ENCODE measurements around the gene RGS11. TPM values are rescaled to one million over a fixed set of nuclear protein-coding genes. Genes with fewer than 3 reads are reported as not detected.

The RGS11 gene
- polyA plus RNA-seq, 4 donors: 0.49 to 20.1 (median 7.4) TPM

DNA sequence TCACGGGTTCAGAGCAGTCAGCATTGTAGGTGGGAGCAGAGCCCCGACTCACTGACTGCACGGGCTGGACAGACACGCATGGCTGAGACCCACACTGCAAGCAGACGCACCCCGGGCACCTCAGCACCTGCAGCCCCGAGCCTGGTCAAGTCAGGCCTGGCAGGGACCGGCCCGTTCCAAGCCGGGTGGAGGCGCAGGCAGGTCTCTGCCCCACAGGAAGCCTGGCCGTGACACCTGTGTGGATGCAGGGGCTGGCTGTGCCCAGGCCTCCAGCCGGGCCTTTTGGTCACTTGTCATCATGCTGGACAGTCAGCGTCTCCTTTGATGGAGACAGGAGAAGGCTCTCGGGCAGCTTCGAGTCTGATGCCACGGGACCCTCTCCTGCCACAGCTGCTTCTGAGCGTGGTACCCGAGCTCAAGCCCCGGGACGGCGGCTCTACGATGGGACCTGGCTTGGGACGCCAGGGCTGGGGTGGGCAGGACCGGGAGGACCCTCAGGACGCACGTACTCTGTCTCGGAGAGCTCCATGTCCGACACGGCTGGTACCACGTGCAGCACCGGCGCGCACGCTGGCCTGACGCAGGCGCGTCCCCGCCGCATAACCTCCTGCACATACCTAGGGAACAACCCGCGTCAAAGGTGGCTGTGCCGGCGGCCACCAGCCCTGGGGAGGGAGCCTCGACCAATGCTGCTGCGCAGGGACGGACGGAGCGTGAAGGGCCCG lies 15.1 kb upstream of the RGS11 start:
- no peak overlapping the region for H3K27ac ChIP-seq (ENCODE audit: low read depth in 1 of 3, low read length in 2 of 3)
- DNase-seq: no peak
- no peaks in the 10 kb centered on the region for H3K4me1 ChIP-seq (ENCODE audit: control insufficient read depth in 3 of 3, insufficient read depth in 2 of 3, low read depth in 1 of 3, low read length in 2 of 3)
- WGBS, 3 donors: 94 to 96% (median 94%) methylated on average over 50 of the region's 50 CpGs
- no peaks in the 10 kb centered on the region for H3K27me3 ChIP-seq (ENCODE audit: control insufficient read depth in 3 of 3, insufficient read depth in 3 of 3, low read length in 3 of 3)
- peaks cover 0 to 2% of the 10 kb centered on the region in 2 donors for H3K9me3 ChIP-seq (ENCODE audit: control insufficient read depth in 2 of 2, insufficient read depth in 1 of 2, low read depth in 1 of 2, low read length in 1 of 2)
- FAIRE-seq: no peak
- peaks cover 13 to 88% (median 17%) of the 10 kb centered on the region in 3 donors for H3K36me3 ChIP-seq (ENCODE audit: control insufficient read depth in 3 of 3, insufficient read depth in 2 of 3, low read depth in 1 of 3, low read length in 3 of 3)
- H3K4me3 ChIP-seq (ENCODE audit: low read depth in 1 of 3, low read length in 3 of 3): no peak overlapping the region

GRCh38 chr16:290015-290680 lies 14.4 kb upstream of the RGS11 start:
- Histone ChIP-seq H3K4me1 (ENCODE audit: control insufficient read depth in 3 of 3, insufficient read depth in 2 of 3, low read depth in 1 of 3, low read length in 2 of 3) (no peaks in the 10 kb centered on the region), H3K4me3 (ENCODE audit: low read depth in 1 of 3, low read length in 3 of 3) (no peak overlapping the region), H3K9me3 (ENCODE audit: control insufficient read depth in 2 of 2, insufficient read depth in 1 of 2, low read depth in 1 of 2, low read length in 1 of 2) (peaks cover 0 to 6% of the 10 kb centered on the region in 2 donors), H3K36me3 (ENCODE audit: control insufficient read depth in 3 of 3, insufficient read depth in 2 of 3, low read depth in 1 of 3, low read length in 3 of 3) (peaks cover 13 to 84% (median 17%) of the 10 kb centered on the region in 3 donors), H3K27me3 (ENCODE audit: control insufficient read depth in 3 of 3, insufficient read depth in 3 of 3, low read length in 3 of 3) (no peaks in the 10 kb centered on the region), H3K27ac (ENCODE audit: low read depth in 1 of 3, low read length in 2 of 3) (no peak overlapping the region)
- DNase-seq (no peak), FAIRE-seq (no peak)
- whole genome bisulfite sequencing, 3 donors: 68 to 88% (median 77%) methylated on average over 19 to 25 of the region's 25 CpGs

- Histone ChIP-seq H3K36me3 (ENCODE audit: control insufficient read depth in 3 of 3, insufficient read depth in 2 of 3, low read depth in 1 of 3, low read length in 3 of 3) (peaks cover 13 to 89% (median 17%) of the 10 kb centered on the region in 3 donors), H3K27me3 (ENCODE audit: control insufficient read depth in 3 of 3, insufficient read depth in 3 of 3, low read length in 3 of 3) (no peaks in the 10 kb centered on the region), H3K27ac (ENCODE audit: low read depth in 1 of 3, low read length in 2 of 3) (no peak overlapping the region), H3K9me3 (ENCODE audit: control insufficient read depth in 2 of 2, insufficient read depth in 1 of 2, low read depth in 1 of 2, low read length in 1 of 2) (peaks cover 0 to 10% of the 10 kb centered on the region in 2 donors), H3K4me1 (ENCODE audit: control insufficient read depth in 3 of 3, insufficient read depth in 2 of 3, low read depth in 1 of 3, low read length in 2 of 3) (no peaks in the 10 kb centered on the region), H3K4me3 (ENCODE audit: low read depth in 1 of 3, low read length in 3 of 3) (no peak overlapping the region)
- 86 to 93% (median 90%) methylated on average over 22 of the region's 22 CpGs for WGBS, 3 donors
- FAIRE-seq (no peak), DNase-seq (no peak)
Observed at GRCh38 chr16:289395-289997, 13.8 kb upstream of the RGS11 start.

GRCh38 chr16:287981-288920 lies 12.5 kb upstream of the RGS11 start:
- WGBS, 3 donors: 93 to 94% (median 93%) methylated on average over 33 of the region's 33 CpGs
- peaks cover 0 to 10% of the 10 kb centered on the region in 2 donors for H3K9me3 ChIP-seq (ENCODE audit: control insufficient read depth in 2 of 2, insufficient read depth in 1 of 2, low read depth in 1 of 2, low read length in 1 of 2)
- peaks cover 12 to 77% (median 13%) of the 10 kb centered on the region in 3 donors for H3K36me3 ChIP-seq (ENCODE audit: control insufficient read depth in 3 of 3, insufficient read depth in 2 of 3, low read depth in 1 of 3, low read length in 3 of 3)
- no peak for FAIRE-seq
- no peaks in the 10 kb centered on the region for H3K27me3 ChIP-seq (ENCODE audit: control insufficient read depth in 3 of 3, insufficient read depth in 3 of 3, low read length in 3 of 3)
- H3K4me3 ChIP-seq (ENCODE audit: low read depth in 1 of 3, low read length in 3 of 3): no peak overlapping the region
- no peak overlapping the region for H3K27ac ChIP-seq (ENCODE audit: low read depth in 1 of 3, low read length in 2 of 3)
- H3K4me1 ChIP-seq (ENCODE audit: control insufficient read depth in 3 of 3, insufficient read depth in 2 of 3, low read depth in 1 of 3, low read length in 2 of 3): no peaks in the 10 kb centered on the region
- DNase-seq: no peak

GRCh38 chr16:287298-287811 lies 11.6 kb upstream of the RGS11 start:
- Histone ChIP-seq H3K36me3 (ENCODE audit: control insufficient read depth in 3 of 3, insufficient read depth in 2 of 3, low read depth in 1 of 3, low read length in 3 of 3) (peaks cover 4 to 68% (median 13%) of the 10 kb centered on the region in 3 donors), H3K4me1 (ENCODE audit: control insufficient read depth in 3 of 3, insufficient read depth in 2 of 3, low read depth in 1 of 3, low read length in 2 of 3) (no peaks in the 10 kb centered on the region)
- DNase-seq: no peak

DNA sequence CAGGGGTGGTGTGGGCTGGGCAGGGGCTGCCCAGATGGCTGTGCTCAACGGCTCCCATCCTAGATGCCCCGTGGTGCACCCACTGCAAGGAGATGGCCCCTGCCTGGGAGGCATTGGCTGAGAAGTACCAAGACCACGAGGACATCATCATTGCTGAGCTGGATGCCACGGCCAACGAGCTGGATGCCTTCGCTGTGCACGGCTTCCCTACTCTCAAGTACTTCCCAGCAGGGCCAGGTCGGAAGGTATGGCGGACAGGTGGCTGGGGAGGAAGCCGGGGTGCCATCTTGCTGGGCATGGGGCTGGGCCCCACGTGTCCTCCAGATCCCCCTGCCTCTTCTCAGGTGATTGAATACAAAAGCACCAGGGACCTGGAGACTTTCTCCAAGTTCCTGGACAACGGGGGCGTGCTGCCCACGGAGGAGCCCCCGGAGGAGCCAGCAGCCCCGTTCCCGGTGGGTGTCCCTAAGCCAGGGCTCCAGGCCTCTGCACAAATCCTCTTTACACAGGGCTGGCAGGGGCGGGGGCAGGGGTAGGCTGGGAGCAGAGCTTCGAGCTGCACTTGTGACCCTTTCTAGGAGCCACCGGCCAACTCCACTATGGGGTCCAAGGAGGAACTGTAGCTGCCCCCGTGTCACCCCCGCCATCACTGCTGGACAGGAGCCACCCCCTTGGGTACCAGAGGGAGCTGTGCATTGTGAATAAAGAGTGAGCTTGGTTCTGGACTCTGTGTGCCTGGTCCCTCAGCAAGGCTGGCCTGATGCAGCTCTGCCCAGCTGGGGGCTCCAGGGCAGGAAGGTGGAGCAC lies 10.9 kb upstream of the RGS11 start:
- Histone ChIP-seq H3K27ac (ENCODE audit: low read depth in 1 of 3, low read length in 2 of 3) (no peak overlapping the region), H3K4me1 (ENCODE audit: control insufficient read depth in 3 of 3, insufficient read depth in 2 of 3, low read depth in 1 of 3, low read length in 2 of 3) (no peaks in the 10 kb centered on the region), H3K9me3 (ENCODE audit: control insufficient read depth in 2 of 2, insufficient read depth in 1 of 2, low read depth in 1 of 2, low read length in 1 of 2) (peaks cover 0 to 10% of the 10 kb centered on the region in 2 donors), H3K36me3 (ENCODE audit: control insufficient read depth in 3 of 3, insufficient read depth in 2 of 3, low read depth in 1 of 3, low read length in 3 of 3) (peaks cover 4 to 61% (median 13%) of the 10 kb centered on the region in 3 donors), H3K4me3 (ENCODE audit: low read depth in 1 of 3, low read length in 3 of 3) (no peak overlapping the region), H3K27me3 (ENCODE audit: control insufficient read depth in 3 of 3, insufficient read depth in 3 of 3, low read length in 3 of 3) (peaks cover 0 to 13% (median 0%) of the 10 kb centered on the region in 3 donors)
- 91 to 94% (median 92%) methylated on average over 22 of the region's 22 CpGs for WGBS, 3 donors
- no peak for FAIRE-seq
- DNase-seq: no peak

More at GRCh38 chr16:287298-287811, 11.6 kb upstream of the RGS11 start:
- Histone ChIP-seq H3K4me3 (ENCODE audit: low read depth in 1 of 3, low read length in 3 of 3) (no peak overlapping the region), H3K27ac (ENCODE audit: low read depth in 1 of 3, low read length in 2 of 3) (no peak overlapping the region), H3K27me3 (ENCODE audit: control insufficient read depth in 3 of 3, insufficient read depth in 3 of 3, low read length in 3 of 3) (peaks cover 0 to 7% (median 0%) of the 10 kb centered on the region in 3 donors), H3K9me3 (ENCODE audit: control insufficient read depth in 2 of 2, insufficient read depth in 1 of 2, low read depth in 1 of 2, low read length in 1 of 2) (peaks cover 0 to 10% of the 10 kb centered on the region in 2 donors)
- no peak for FAIRE-seq
- WGBS, 3 donors: 57 to 80% (median 60%) methylated on average over 13 to 16 of the region's 16 CpGs

Data from small intestine (tissue), 7 donors.